HG02571 (cell line): ENCODE measurements around the gene APCDD1L.
"Not testable (repeated sequence)": the region's sequence is repeated elsewhere in the genome, so short reads cannot be mapped to it uniquely, and the experiment has no call there.

Experiments used
- ATAC-seq: cut with Tn5 transposase; IDR thresholded peaks from one replicate; pipeline ENCODE4 v1.9.1; 2021; ENCODE audit warnings: mild to moderate bottlenecking, moderate library complexity; ENCODE audit not compliant: unreplicated experiment

APCDD1L gene

DNA sequence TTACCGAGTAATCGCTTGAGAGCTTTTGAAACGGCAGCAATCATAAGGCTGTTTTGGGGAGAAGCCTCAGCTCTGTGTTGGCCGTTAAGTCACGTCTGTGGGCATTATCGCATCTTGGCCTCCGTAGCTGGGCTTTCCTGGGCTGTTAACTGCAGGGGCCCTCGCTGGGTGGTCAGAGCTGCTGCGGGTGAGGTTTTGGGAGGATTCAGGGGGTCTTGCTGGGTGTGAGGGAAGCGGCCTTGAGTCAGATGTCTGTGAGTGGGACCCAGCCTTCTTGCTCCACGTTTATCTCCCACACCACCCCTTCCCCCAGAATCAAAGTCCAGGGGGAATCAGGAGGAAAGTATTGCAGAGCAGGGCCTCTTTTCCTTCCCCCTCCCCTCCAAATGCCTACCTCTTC, 3.2 kb upstream of the APCDD1L start:
- no peak for ATAC-seq

DNA sequence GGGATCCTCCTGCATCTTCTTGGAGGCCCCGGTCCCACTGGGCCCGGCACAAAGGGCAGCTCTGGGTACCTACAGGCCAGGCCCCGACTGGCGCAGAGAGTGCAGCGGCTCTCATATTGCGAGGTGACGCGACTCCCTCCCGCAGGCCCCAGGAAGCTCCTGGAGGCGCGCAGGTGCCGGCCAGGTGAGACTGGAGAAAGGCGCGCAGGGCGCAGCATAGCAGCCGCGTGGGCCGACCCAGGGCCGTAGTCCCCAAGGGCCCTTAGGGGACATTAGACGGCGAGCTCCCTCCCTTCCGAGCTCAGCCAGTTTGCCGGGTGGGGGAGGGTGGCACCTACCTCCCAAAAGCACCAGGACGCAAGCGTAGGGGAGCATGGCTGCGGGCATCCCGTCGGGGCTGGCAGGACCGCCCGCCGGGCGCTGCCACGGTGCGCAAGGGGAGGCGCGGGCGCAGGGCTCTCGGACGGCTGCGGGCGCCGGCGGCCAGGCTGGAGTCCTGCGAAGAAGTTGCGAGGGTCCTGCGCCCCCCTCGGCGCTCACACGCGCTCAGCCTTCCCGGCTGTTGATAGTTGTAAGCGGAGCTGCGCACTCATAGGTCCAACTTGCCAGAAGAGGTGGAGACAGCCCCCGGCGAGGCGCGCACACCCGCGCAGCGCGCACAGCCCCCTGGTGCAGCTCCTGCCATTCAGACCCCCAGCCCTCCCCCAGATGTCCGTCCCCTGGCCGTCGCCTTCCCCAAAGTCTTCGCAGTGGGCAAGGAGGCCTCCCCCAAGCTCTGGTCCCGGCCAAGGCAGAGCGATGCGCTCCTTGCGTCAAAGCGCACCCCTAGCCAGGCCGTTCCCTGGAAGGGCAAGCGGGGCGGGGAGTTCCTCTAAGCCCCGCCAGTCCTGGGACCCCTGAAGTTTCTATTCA, 622 bp downstream of the APCDD1L start:
- ATAC-seq = no peak

DNA sequence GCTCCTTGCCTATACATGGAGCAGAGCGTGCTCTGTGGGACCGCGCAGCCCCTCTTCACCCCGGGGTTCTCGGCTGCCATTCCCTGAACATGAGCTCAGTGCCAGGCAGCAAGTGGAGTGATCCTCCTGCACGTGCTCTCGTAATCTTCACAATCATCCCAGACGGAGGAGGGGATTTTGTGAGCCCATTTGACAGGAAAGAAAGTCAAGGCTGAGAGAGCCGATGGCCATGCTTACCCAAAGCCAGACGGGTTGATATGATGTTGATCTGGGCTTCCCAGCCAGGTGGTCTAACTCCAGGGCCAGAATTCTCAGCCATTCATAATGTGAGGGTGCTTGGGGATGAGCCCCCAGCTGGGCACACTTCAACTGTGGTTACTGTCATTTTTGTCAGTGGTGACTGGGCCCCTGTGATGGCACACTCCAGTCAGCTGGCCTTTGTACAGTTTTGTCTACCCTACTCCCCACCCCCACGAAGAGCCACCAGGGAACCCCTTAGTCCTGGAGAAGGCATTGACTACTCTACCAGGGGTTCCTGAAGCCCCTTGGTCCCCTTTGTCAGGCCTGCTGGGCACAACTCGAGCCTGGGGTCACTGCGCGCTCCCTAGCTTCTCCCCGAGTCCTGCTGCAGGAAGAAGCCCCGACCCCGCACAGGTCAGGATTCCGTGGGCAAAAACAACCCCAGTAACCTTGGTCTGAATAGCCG, 1.5 kb downstream of the APCDD1L start:
- no peak for ATAC-seq

DNA sequence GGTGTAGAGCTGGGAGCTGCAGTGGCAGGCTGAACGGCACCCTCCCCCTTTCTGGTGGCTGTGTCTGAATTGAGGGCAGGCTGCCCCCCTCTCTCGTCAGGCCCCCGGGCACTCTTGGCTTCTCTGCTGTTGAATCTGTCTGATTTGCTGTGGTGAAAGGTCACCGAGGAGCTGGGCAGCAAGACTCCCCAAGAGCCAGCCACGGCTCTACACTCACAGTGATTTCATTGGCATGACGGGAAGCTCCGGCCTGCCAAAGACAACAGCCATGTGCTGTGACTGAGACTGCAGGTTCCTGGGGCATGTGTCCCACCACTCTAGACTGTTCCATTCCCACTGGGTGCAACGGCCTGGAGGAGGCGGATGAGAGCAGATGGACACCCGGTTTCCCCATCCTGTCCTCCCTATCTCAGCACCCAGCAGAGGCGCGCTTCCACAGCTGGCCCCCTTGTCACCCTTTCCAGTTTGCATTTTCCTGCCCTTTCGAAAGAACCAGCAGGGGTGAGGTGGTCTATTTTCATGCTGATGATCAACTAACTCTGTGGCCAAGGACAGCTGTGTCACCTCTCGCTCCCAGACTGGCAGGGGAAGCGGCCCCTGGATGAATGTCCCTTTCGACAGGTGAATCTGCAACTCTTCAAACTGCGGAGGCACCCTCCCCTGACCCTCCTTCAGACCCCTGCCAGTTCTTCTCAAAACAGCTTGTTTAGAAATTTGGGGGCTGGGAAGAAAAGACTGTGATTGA, 2.2 kb downstream of the APCDD1L start:
- ATAC-seq = no peak

DNA sequence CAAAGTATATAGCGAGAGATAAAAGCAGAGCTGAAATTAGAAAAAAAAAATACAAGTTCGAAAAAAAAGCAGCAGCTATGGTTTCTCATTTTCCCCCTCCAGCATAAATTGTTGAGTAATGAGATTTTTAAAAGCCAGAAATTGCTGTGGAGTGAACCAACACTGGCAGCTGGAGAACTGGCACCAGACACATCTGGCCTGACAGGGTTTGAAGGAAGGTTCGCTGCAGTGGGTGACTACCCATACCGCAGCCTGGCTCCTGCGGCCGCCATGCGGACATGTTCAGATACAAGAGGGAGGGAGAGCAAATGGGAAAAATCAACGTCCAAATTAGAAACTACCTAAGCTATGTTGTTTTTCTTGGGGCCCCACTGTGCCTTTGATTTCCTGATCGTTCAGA, 3.3 kb downstream of the APCDD1L start:
- no peak for ATAC-seq

DNA sequence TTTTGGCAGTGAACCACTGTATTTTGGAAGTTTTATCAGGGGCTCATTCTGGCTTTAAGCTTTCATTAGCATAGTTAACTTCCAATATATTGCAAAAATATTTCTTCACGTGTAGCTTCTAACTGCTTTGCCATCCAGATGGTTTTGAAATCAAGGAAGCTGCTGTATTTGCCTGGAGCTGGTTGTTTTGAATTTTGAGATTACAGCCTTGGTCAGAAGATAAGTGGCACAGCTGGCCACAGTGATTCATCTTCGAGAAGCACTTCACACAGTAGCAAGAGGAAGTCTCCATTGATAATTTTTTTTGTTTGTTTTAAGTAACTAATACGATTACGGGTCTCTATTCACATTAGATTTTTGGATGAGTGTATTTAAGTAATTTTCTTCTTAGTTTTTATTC, 3.8 kb downstream of the APCDD1L start:
- no peak for ATAC-seq

DNA sequence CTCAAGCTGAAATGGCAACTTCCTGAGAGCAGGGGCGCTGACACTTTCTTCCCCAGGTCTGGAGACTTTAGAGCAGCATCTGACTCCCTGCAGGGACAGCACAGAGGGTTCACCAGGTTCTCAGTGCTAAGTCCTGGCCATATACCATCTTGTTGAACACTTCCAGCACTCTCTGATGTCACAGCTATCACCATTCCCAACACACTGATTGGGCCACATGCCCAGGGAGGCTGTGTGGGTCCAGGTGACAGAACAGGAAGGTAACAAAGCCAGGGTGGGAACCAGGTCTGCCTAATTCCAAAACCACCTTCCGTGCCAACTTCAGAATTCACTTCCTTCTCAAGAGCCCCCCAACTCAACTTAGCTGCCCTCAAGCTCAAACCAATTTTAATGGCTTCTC, 4.3 kb downstream of the APCDD1L start:
- no peak for ATAC-seq

DNA sequence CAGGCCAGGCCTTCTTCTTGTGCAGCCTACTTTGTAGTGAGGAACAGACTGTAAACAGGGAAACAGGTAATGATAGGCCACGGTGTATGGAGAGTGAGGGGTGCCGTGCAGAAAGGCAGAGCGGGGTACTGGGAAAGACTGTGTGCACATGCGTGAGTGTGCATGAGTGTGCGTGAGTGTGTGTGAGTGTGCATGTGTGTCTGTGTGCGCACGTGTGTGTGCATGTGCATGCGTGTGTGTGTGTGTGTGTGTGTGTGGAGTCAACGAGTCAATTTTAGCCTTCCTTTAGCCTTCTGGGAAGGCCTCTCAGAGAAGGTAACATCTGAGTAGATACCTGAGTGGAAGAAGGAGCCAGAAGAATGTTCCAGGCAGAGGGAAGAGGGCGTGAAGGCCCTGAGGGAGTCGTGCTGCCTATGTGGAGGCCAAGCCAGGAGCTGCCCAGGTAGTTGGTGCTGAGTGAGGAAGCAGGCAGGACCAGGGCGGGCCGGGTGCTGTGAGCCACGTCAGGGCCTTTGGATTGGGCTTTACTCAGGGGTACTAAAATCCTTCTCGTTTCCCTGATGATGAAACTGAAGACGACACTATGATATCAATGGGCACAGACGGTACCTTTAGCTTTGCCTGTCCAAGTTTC, 6.3 kb downstream of the APCDD1L start:
- no peak for ATAC-seq

DNA sequence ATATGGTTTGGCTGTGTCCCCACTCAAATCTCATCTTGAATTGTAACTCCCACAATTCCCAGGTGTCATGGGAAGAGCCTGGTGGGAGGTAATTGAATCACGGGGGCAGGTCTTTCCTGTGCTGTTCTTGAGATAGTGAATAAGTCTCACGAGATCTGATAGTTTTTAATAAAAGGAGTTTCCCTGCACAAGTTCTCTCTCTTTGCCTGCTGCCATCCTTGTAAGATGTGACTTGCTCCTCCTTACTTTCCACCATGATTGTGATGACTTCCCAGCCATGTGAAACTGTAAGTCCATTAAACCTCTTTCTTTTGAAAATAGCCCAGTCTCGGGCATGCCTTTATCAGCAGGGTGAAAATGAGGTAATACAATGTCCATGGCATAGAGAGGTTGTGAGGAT, 8.2 kb downstream of the APCDD1L start:
- not testable (repeated sequence) for ATAC-seq

DNA sequence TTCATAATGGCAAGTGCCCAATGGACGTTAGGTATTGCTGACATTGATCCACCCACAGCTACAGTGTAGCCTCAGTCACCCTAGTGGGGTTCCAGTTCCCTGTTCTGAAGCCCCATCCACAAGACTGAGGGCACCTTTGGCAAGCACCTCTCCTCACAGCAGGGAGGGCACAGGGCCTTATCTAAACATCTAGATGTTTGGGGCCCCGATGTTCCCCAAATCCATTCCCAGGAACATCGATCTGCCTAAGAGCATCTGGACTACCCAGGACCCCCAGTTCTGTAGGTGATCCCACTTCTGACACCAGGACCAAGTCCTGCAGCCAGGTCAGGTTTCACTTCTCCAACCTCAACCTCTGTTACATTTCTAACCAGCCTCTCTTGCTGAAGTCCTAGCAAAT, 10.6 kb downstream of the APCDD1L start:
- no peak for ATAC-seq

DNA sequence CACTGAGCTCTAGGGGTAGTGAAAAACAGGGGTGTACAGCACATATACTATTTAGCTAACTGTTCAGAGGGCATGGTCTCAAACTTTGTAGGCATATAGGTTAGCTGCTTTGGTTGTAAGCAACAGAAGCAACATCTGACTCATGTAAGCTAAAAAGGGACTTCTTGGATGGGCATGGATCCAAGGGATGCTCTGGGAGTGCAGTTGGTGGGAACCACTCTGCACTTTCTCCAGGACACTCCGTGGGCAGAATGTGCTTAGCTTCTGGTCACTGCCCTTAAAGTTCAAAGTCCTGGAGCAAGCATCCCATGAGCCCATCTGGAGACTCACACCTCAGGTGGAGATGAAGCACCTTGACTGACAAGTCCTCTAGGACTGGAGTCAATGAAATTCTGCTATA, 11.5 kb downstream of the APCDD1L start:
- no peak for ATAC-seq

DNA sequence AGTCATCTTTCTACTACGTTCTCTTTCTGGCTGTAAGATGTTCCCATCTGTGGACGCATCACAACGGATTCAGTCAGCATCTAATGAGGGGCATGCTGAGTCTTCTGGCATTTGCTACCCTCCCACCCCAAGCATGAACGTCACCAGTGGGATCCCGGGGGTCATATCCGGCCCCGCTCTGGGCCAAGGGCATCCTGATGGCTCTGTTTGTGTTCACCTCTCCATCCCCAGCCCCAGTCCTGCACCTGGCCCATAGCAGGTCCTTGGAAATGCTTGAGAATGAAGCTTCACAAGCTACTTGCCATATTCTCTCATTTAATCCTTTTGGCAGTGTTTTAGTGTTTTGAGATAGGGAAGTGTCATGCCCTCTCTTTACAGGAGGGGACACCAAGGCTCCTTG, 14.9 kb downstream of the APCDD1L start:
- ATAC-seq = no peak

DNA sequence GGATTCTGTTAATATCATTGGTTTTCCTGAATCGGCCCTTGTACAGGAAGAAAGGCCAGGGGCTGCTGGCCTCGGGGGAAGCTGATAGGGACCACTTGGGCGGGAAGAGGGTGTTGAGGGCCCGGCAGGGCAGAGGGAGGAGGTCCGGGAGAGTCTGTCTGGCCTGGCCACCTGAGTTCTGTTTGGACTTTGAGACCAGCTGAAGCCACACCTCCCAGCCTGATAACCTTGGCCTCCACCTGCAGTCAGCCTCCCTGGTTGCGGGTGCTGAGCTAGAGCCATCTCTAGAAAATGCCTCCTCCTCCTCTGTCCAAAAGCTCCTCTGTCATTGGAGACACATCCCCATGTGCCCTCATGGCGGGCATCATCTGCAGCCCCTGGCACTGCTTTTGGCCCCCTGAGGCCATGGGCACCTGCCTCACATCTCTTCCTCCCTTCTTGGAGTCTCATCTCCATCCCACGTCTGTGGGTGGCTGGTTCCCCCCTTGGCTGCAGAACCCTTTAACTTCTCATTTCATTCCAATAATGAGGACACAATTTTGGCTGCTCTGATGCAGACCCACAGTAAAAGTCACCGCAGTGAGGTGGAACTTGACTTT, 16.6 kb downstream of the APCDD1L start:
- ATAC-seq = no peak

DNA sequence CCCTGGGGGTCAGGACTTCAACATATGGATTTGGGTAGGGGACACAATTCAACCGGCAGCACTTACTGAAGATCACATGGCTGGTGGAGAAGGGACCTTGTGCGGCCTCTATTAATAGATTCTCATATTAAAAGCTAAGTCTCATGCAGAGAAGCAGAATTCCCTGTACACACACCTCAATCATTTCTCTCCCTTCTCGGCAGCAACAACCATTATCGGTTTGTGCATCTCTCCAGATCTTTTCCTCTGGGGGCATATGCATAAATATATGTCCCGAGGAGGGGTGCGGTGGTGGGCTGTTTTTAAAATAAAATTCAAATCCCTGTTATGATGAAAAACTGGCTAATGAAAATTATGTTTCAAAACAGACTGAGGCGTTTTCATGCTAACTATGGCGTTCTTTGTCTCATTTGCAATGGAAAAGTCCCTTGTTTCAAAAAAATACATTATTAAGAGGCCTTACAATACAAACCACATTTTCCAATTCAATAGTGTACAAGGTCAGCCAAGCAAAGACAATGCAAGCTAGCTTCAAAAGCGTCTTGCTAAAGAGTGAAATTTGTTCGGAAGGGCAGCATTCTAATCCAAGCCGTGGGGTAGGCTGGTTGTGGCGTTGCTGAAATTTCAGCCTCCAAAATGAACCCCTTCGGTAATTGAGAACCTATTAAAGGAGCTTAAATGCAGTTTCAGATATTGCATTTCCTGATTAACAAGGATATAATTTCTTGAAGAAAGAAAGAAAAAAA, 17.3 kb downstream of the APCDD1L start:
- no peak for ATAC-seq

DNA sequence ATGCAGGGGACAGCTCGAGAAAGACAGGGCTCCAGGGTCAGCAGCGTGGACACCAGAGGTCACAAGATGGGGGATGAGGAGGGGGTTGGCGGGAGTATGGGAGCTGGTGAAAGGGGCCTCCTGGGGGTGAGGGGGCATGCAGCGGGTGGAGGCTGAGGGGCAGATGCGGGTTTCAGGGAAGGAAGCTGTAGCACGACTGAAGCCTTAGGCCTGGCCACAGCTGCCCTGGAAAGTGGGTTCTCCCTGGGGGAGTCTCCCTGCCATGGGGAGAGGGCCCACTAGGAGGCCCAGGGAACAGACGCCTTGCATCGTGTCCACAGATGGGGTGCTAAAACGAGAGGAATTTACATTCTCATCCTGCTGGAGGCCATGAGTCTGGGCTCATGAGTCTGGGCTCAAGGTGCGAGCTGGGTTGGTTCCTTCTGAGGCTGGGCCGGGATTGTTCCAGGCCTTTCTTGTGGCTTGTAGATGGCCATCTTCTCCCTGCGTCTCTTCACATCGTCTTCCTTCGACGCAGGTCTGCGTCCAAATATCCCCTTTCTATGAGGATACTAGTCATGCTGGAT, 18.0 kb downstream of the APCDD1L start:
- ATAC-seq = no peak

DNA sequence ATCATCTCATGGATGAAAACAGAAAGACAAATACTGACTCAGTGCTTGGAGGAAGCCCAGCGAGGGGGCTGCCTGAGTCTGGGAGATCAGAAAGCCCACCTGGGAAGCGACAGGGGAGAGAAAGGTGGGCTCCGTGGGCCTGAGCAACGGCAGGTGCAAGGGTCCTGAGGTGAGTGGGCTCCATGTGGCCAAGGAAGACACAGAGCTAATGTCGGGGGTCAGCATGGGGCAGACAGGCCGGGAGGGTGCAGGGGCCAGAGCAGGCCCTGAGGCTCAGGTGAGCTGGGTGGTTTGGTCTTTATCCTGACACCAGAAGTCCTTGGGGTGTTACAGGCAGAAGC, 18.8 kb downstream of the APCDD1L start:
- ATAC-seq = no peak

DNA sequence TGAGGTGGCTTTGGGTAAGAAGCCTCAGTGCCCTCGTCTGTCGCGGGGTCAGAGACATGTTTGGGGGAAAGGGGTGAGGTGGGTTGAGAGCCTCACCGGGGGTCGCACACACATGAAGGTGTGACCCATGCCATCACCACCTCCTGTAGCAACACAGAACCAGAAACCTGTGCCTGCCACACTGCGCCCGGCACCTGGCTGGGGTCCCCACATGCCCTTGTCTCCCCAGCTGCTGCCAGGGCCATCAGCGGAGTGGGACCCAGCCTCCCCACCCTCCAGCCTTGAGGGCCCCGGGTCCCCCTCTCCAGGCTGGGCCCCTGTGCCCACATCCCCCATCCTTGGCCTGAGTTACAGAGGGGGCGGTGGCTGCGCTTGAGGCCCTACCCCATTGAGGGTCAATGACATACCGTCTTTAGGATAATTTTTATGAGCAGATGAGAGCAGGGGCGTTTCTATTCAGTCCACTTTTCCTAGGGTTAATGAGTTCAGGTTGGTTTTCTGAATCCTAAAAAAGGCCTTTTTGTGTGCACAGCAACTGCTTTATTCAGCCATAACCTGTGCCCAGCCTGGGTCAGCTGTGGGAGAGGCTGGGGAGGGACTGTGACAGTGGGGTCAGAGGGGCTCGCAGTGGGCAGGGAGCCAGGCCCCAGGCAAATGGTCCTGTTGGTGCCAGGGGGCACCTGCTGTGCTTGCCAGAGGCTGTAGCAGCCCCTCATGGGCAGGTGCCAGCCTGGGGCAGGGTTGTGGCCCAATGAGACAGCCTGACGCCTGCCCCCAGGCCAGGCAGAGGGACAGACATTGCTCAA, 19.4 kb downstream of the APCDD1L start:
- ATAC-seq = no peak

DNA sequence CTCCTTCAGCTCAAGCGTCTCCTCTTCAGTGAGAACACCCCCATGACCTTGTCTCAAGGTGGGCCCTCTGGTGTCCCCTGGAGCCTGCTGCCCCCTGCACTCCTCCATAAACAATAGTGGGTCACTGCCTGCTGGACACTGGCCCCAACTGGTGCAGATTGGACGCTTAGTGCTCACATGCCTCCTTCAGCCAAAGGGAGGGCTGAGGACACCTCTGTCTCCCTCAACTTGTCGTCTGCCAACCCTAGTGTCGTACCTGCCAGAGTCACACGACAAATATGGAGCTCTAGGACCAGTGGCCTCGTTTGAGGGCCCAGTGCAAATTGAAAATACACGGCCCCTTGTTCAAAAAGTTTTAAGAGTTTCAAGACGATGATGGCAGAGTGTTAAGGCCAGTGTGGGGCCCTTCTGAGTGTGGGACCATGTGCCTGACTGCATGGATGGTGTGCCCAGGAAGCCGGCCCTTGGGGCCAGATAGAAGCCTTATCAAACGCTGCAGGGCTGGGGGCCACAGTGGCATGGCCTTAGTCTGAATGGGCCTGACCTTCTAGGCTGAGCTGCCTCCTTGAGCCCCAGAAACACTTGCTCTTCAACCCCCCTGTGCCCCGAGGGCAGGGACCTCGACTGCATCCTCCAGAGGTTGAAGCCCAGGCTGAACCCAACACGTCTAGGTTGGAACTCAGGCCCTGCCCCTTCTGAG, 20.1 kb downstream of the APCDD1L start:
- ATAC-seq = no peak
